RWPE1 (cell line): ENCODE data around the gene CCR6.

ENCODE experiments used
- CTCF ChIA-PET: fragments of 350-600 bp; sonication (Branson Sonifier 250); formaldehyde crosslinking; extraction: SDS; loops from one replicate; lab custom pipeline; 2021; lab: Yijun Ruan, JAX
- POLR2A ChIA-PET: fragments of 400-600 bp; formaldehyde crosslinking; extraction: SDS; loops from one replicate; lab custom pipeline; 2020; ENCODE audit warnings: antibody characterized with exemption; ENCODE audit not compliant: low non-redundant PET; lab: Yijun Ruan, JAX
- DNase-seq: peaks from one replicate; pipeline ENCODE4 v3.0.0; 2012; ENCODE audit warnings: low spot score
- H3K27ac ChIP-seq: fragments of 450-650 bp; 2 replicates; pipeline ENCODE4 v1.5.1; 2017
- TF ChIP-seq, protein P1 (sequence below): fragments of 450-650 bp; conservative IDR thresholded peaks from 2 replicates; pipeline ENCODE4 v1.5.1; 2017; ENCODE audit warnings: low read depth, mild to moderate bottlenecking

The CCR6 gene

DNA sequence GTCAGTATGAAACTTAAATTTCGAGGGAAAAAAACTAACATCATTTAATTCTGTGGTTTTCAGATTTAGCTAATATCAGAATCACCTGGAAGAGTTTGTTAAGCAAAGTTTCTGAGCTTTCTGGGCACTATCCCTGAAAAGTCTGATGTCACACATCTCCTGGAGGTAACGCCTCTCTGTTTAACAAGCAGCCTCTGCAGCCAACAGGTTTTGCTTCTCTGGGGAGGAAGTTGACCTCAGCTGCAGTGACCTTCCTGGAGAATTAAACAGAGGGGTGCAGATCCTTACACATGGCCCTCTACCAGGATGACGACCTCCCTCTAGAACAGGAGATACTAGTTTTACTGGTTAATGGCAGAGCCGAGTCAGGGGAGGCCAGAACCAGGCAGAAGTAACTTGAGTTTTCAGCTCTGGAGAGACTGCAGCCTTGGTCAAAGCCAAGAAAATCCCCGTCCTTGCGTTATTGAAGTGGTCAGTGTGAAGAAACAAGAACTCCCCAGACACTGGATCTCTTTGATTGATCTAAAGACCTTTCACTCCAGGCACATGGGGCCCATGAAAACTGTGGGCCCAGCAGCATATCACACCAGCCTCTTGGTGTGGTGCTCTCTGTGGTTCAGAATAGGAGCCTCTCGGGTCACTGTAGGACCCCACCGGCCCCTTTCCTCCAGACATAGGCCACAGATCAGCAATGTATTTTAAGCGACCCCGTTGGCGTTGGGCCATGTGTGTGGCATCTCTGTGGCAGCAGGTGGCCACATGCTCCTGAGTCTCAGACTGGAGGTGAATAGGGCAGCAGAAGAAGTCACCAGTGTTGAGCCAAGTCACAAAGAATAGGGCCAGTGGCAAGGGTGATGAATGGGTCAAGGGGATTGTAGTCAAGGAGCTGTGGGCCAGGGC is 33.4 kb upstream of the CCR6 start:
- TF ChIP-seq, protein P1, sequence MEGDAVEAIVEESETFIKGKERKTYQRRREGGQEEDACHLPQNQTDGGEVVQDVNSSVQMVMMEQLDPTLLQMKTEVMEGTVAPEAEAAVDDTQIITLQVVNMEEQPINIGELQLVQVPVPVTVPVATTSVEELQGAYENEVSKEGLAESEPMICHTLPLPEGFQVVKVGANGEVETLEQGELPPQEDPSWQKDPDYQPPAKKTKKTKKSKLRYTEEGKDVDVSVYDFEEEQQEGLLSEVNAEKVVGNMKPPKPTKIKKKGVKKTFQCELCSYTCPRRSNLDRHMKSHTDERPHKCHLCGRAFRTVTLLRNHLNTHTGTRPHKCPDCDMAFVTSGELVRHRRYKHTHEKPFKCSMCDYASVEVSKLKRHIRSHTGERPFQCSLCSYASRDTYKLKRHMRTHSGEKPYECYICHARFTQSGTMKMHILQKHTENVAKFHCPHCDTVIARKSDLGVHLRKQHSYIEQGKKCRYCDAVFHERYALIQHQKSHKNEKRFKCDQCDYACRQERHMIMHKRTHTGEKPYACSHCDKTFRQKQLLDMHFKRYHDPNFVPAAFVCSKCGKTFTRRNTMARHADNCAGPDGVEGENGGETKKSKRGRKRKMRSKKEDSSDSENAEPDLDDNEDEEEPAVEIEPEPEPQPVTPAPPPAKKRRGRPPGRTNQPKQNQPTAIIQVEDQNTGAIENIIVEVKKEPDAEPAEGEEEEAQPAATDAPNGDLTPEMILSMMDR: no peak
- POLR2A ChIA-PET: no interaction called here
- H3K27ac ChIP-seq: no peak overlapping the region
- CTCF ChIA-PET: no interaction called here
- DNase-seq: no peak

DNA sequence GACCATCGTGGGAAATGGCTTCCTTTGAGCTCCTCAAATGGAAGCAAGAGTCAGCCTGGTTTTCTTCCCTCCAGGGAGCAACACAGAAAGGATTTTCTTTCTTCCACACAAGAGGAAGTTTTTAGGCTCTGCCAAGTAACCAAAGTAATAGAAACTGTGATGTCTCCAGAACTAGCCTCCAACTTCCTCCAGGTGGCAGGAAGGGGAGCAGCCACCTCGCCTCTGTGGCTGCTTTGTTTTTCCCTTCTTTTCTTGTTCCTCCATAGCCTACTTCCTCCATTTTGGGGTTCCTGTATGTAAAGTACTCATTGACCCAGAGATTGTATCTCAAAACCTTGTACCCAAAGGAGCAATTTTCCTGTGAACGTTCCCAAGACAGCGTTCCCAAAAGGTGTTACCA is 32.7 kb upstream of the CCR6 start:
- no peak overlapping the region for H3K27ac ChIP-seq
- DNase-seq: no peak
- ChIA-PET POLR2A (no interaction called here), CTCF (interaction anchor here (0.5 to 0.6 kb wide), 2 partner anchors 21 to 249 kb away, joined by 3 read pairs; no protein-coding TSS in a partner anchor)
- TF ChIP-seq, protein P1: no peak

DNA sequence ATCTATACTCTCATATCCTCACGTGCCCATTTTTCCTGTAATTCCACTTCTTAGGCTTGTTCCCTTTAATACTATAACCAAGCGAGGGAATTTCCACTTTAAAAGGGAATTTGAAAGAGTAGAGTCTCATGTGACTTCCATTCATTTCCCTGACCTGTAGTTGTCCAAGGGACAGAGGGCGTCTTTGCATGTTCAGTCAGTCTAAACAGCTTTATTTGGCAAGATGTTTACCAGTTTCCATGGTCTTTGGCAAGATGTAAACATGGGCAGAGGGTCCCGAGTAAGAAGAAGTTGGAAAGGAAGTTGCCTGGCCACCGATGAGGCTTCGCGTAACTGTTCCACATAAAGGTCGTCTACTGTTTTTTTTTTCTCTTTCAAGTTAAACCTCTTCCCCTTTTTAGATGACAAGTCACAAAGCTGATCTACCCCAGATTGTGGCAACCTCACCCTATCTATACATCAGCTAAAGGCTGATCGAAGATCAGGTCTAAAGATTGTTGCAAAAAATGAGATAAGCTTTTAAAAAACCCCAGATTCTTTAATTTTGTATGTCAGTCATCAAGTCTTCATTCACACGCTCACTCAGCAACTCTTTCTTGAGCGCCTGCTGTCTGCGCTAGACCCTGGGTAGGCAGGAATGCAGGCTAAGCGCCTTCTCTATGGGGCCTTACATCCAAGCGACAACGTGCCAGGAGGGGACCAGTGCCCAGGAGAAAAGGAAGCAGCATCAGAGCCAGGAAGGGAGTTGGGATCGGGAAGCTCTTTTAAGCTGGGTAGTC is 31.7 kb upstream of the CCR6 start:
- ChIA-PET CTCF (interaction anchor here (0.6 kb wide), 1 partner anchor 20 kb away, joined by 3 read pairs; no protein-coding TSS in a partner anchor), POLR2A (no interaction called here)
- no peak overlapping the region for H3K27ac ChIP-seq

DNA sequence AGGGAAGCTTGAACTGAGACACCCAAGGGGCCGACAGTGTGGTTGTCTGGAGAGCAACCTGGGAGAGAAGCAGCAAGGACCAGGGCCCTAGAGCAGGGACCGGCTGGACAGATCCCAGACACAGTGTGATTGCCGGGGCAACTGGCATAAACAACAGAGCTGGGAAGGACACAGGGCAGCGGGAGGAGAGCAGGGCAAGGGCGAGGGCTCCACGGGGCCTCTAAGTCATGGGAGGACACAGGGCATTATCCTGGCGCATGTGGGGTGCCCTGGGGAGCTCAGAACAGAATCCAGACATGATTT is 31.1 kb upstream of the CCR6 start:
- no peak overlapping the region for H3K27ac ChIP-seq
- TF ChIP-seq, protein P1: no peak
- ChIA-PET POLR2A (no interaction called here), CTCF (no interaction called here)
- DNase-seq: no peak

More for the DNA sequence above, 31.7 kb upstream of the CCR6 start:
- TF ChIP-seq, protein P1: no peak
- DNase-seq: no peak

DNA sequence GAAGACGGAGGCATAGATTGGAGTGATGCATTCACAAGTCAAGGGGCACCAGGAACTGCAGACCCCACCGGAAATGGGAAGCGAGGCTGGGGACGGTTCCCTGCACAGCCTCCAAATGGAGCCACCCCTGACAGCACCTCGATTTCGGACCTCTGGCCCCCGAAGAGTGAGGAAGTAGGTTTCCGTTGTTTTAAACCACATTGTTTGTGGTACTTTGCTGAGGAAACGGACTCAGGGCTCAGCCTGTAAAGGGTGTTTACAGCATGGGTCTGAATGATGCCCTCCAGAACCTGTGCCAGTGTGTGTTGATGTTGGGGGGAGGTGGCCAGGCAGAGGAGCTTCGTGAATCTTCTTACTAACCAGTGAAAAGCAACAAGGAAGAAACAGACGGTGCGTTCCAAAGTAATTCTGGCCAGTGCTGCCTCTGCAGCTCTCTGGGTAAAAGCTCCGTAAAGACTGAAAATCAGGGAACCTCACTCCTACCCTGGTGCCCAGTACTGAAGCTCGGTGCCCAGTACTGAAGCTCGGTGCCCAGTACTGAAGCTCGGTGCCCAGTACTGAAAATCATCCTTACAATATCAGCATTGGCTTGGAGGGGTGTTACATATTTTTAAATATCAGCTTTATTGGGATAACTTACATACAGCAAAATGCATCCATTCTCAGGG is 30.1 kb upstream of the CCR6 start:
- no peak for DNase-seq
- CTCF ChIA-PET: no interaction called here
- POLR2A ChIA-PET: no interaction called here
- H3K27ac ChIP-seq: no peak overlapping the region
- TF ChIP-seq, protein P1: no peak

DNA sequence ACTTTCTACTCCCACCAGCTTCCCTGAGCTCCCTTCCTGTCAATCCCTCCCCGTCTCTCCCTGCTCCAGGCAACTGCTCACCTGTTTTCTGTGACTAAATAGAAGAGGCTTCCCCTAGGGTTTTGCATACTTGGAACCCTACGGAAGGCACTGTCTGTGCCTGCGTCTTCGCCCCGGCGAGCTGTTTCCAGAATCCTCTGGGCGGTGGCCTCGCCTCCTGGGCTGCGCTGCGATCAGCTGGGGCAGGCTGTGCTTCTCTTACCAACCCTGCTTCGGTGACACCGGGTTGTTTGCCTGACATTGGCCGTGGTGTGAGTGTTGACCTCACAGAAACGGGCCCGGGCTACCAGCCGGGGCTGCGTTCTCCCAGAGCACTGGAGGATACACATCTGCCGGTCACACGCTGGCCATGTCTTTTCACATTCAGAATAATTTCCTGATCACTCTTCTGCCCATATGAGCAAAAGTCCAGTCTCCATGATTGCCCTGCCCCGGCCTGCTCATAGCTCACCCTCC is 29.4 kb upstream of the CCR6 start:
- ChIA-PET CTCF (interaction anchor here (0.5 to 0.6 kb wide), 2 partner anchors 28 to 558 kb away, joined by 3 read pairs; no protein-coding TSS in a partner anchor), POLR2A (no interaction called here)
- H3K27ac ChIP-seq: no peak overlapping the region
- DNase-seq: no peak
- TF ChIP-seq, protein P1: no peak
